GM18909 (cell line): ENCODE data around the gene ETV2.
A peak's percentile ranks its signal among the peaks of the same experiment; 100 is the strongest.
"Not testable (repeated sequence)": the region's sequence is repeated elsewhere in the genome, so short reads cannot be mapped to it uniquely, and the experiment has no call there.

Experiments
- ATAC-seq: cut with Tn5 transposase; IDR thresholded peaks from one replicate; pipeline ENCODE4 v1.9.1; 2021; ENCODE audit warnings: mild to moderate bottlenecking; ENCODE audit not compliant: unreplicated experiment, poor library complexity

ETV2 gene

GRCh38 chr19:35654828-35655227 lies 13.3 kb downstream of the ETV2 start:
- ATAC-seq: not testable (repeated sequence)

- no peak for ATAC-seq
Measured at GRCh38 chr19:35655600-35655999, 14.1 kb downstream of the ETV2 start.

GRCh38 chr19:35656700-35657099 lies 15.2 kb downstream of the ETV2 start:
- no peak for ATAC-seq

GRCh38 chr19:35657904-35658700 lies 16.6 kb downstream of the ETV2 start:
- ATAC-seq: no peak

DNA sequence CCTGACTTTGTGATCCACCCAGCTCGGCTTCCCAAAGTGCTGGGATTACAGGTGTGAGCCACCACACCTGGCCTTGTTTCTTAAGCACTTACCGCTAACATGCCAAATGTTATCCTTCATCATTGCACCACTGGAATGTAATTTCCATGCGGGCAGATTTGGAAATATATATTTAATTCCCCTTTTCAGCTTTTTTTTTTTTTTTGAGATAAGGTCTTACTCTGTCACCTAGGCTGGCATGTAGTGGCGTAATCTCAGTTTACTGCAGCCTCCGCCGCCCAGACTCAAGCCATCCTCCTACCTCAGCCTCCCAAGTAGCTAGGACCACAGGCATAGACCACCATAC lies 20.4 kb downstream of the ETV2 start:
- ATAC-seq: no peak

DNA sequence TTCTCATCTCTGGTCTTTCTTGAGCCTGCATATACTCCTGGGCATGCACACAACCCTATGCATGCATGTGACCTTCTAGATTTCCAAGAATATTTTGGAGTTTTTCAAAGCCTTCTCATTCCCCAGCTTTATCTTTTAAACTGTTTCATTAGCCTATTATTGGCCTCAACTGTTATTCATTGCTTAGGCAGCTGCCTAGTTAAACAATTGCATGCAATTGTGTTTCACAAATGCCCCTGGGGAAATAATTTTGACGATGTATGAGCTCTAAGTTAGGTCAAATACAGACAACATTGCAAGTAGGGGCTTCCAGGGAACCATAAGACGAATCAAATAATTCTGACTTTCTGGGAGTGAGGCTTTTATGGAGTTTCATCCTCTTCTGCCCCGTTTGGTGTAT lies 22.4 kb downstream of the ETV2 start:
- no peak for ATAC-seq

- ATAC-seq: no peak
Measured at GRCh38 chr19:35665157-35665556, 23.6 kb downstream of the ETV2 start.

- ATAC-seq: no peak
Measured at GRCh38 chr19:35665604-35666003, 24.1 kb downstream of the ETV2 start.

DNA sequence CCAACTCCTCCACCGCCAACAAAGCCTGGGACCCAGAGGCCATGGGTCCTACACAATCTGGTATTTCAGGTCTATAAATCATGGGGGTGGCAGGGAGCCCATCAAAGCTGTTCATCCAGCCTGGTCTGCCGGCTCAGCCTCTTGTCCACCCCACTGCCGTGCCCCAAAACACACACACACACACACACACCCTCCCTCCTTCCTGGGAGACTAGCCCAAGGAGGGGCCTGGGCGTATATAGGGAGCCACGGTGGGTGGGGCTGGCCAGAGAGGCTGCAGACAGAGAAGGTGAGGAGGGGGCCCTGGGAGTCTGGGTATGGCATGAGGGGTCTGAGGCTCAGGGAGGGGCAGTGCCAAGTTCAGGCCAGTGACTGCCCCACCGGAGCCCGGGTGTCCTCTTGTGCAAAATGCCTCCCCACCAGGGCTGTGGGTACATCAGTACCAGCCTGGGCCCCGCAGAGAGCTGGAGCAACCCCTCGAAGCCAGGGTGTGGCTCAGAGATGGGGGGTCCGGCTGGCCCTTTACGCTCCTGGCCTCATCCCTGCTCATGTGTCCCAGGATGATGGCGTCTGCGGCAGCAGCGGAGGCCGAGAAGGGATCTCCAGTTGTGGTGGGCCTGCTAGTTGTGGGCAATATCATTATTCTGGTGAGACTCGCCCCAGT lies 24.8 kb downstream of the ETV2 start, which contains the start of gene UPK1A:
Gene UPK1A, plus strand, starts transcription at position 267 of the 663 bp plus-strand sequence. Its CDS starts 296 bp downstream, at position 563.
- no peak for ATAC-seq

- no peak for ATAC-seq
Measured at GRCh38 chr19:35669566-35669965, 28.0 kb downstream of the ETV2 start.

DNA sequence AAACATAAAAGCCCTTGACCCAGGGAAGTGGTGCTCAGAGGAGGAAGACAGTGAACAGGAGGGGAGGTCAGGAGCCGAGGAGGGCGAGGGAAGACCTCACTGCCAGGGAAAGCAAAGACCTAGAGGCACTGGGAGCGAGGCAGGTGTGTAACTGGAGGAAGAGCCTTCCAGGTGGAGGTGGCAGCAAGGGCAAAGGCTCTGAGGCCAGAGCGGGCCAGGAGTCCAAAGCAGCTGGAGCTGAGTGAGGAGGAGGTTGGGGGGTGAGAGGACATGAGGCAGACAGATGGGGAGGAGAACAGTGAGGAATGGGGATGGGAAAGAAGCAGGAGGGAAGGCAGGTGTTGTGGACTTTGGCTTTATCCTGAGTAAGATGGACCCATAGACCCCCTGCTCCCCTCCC lies 28.4 kb downstream of the ETV2 start:
- ATAC-seq: no peak

DNA sequence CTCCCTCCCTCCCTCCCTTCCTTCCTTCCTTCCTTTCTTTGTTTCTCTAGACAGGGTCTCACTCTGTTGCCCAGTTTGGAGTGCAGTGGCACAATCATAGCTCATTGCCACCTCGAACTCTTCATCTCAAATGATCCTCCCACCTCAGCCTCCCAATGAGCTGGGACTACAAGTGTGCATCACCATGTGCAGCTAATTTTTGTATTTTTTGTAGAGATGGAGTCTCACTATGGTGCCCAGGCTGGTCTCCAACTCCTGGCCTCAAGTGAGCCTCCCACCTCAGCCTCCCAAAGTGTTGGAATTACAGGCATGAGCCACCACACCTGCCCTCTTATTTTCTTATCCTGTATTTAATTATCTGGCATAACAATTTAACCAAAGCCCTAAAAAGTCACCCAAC lies 29.1 kb downstream of the ETV2 start:
- ATAC-seq: no peak

GRCh38 chr19:35671818-35672217 lies 30.3 kb downstream of the ETV2 start:
- ATAC-seq: no peak

GRCh38 chr19:35673121-35673804 lies 31.7 kb downstream of the ETV2 start:
- ATAC-seq: no peak

DNA sequence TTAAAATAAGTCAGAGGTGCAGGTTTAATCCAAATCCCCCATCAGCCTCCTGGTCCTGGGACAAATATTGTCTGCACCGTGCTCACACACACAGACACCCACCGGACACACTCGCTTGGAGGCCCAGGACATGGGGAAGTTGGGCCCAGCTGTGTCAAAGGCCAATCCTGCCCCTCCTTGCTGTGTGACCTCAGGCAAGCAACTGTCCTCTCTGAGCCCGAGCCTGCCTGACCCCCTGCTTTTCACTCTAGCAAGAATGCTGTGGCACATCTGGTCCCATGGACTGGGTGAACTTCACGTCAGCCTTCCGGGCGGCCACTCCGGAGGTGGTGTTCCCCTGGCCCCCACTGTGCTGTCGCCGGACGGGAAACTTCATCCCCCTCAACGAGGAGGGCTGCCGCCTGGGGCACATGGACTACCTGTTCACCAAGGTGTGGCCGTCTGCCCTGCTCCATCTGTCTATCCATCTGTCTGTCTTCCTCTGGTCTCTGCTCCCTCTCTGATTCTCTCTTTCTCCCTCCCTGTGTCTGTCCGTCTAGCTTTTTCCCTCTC lies 34.1 kb downstream of the ETV2 start:
- ATAC-seq: no peak

DNA sequence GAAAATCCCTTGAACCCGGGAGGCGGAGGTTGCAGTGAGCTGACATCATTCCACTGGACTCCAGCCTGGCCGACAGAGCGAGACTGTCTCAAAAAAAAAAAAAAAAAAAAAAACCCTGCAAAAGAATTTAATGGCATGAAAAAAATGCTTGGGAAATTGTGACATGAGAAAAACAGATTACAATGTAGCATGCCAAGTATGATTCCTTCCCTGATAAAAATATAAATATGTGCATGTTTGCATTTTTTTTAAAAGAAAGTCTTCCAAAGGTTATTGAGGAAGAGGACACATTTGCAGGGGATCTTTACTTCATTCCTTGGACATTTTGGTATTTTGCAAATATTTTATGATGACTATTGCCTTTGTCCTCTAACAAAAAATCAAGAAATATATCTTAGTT lies 48.3 kb downstream of the ETV2 start:
- no peak for ATAC-seq

GRCh38 chr19:35691106-35691505 lies 49.6 kb downstream of the ETV2 start:
- ATAC-seq: not testable (repeated sequence)

- no peak for ATAC-seq
Measured at GRCh38 chr19:35692010-35692409, 50.5 kb downstream of the ETV2 start.

DNA sequence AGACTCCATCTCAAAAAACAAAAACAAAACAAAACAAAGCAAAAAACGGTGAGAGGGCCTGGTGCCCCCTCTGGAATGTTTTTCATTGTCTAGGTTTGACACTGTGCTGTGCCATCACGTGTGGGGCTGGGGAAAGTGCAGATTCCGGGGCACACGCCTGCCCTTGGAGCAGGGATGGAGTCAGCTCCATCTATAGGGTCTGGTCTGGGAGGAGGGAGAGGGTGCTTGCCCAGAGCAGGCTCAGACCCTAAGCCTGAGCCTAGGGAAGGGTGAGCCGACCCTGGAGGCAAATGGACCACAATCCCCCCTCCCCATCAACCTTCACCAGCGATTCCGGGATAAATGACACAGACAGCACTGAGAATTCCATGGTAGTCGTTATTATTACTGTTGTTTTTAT lies 51.9 kb downstream of the ETV2 start:
- ATAC-seq: peak; percentile 10

DNA sequence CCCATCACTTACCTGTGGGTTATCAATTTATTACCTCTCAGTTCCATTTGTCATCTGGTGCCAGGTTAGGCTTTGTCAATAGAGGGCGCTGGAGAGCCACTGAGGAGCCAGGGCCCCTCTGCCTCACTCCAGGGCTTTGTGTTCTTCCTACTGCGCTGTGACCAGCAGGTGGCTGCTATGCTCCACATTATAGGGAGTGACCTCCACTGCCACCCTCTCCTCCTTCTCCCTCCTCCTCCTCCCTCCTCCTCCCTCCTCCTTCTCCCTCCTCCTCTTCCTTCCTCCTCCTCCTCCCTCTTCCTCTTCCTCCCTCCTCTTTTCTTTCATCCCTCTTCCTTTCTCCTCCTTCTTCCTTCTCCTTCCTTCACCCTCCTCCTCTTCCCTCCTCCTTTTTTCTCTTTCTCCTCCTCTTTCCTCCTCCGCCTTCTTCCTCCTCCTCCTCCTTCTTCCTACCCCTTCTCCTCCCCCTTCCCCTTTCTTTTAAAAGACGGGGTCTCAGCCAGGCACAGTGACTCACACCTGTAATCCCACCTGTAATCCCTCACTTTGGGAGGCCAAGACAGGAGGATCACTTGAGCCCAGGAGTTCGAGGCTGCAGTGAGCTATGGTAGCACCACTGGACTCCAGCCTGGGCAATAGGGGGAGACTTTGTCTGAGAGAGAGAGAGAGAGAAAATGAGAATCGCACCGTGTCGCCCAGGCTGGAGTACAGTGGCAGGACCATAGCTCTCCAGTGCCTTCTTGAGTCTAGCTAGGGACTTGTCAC lies 52.5 kb downstream of the ETV2 start:
- ATAC-seq: peak; percentile 78
